ENCODE results near the gene GAL3ST2.

DNA sequence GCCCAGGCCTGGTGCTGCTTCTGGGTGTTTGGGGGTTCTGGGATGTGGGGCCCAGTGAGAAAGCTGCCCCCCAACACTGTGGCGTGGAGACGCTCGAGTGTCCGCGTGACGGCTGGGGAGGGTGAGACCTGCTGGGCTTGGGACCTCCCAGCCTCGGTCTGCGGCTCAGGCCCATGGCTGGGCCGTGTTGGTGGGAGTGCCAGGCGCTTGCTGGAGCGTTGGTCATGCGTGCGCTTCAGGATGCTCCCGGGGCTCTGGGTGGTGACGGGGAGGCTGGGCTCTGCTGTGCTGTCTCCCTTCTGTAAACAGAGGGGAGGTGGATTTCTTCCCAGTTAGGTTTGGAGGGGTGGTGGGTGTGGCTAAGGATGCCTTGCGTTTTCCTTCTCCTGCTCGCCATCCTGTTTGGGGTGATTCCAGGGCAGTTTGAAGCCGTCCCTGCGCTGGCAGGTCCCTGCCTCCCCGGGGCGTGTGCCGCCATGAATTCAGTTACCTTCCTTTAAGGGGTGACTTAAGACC, 606 bp downstream of the GAL3ST2 start:
- no peak for TF ChIP-seq TAF1 (IDR thresholded peaks at IDR 0.05; ENCODE audit: low read depth, low read length)
- TF ChIP-seq POLR2AphosphoS5 (IDR thresholded peaks at IDR 0.05; ENCODE audit: low read depth, low read length): no peak
- TF ChIP-seq SPI1 (IDR thresholded peaks at IDR 0.05; ENCODE audit: low read depth, low read length): no peak
- no peak for TF ChIP-seq POLR2A (IDR thresholded peaks at IDR 0.05; ENCODE audit: low read depth, low read length)
- TF ChIP-seq PAX5 (IDR thresholded peaks at IDR 0.05; ENCODE audit: insufficient read depth, low read length, severe bottlenecking): no peak

All from GM12891 (cell line).